Mesenchymal stem cell (in vitro differentiated cells and primary cell): ENCODE results near the gene CCDC27.

Experiments used
- DNase-seq: peaks from one replicate; pipeline ENCODE4 v3.0.0-alpha.2; 2013
- H2AFZ ChIP-seq: one replicate; pipeline ENCODE4 v1.6.1; 2013; ENCODE audit warnings: low read depth, mild to moderate bottlenecking, control low read depth, inconsistent platforms, low read length, moderate library complexity
- H2AK5ac ChIP-seq: 2 replicates; pipeline ENCODE4 v1.6.1; 2013; ENCODE audit warnings: low read length, moderate library complexity, mild to moderate bottlenecking, inconsistent platforms; ENCODE audit not compliant: severe bottlenecking
- H2BK120ac ChIP-seq: one replicate; pipeline ENCODE4 v1.6.1; 2013; ENCODE audit warnings: low read depth, mild to moderate bottlenecking, inconsistent platforms, low read length, moderate library complexity
- H2BK12ac ChIP-seq, 2 experiments: one replicate each; pipeline ENCODE4 v1.6.1; 2013; ENCODE audit warnings: inconsistent platforms in 2 of 2, low read length in 2 of 2, mild to moderate bottlenecking in 2 of 2, moderate library complexity in 2 of 2, control low read depth in 1 of 2
- H2BK15ac ChIP-seq: one replicate; pipeline ENCODE4 v1.6.1; 2013; ENCODE audit warnings: mild to moderate bottlenecking, low read depth, inconsistent platforms; ENCODE audit not compliant: poor library complexity, severe bottlenecking
- H2BK5ac ChIP-seq: 2 replicates; pipeline ENCODE4 v1.6.1; 2013; ENCODE audit warnings: low read depth, mild to moderate bottlenecking, low read length, control low read depth, inconsistent platforms; ENCODE audit not compliant: poor library complexity, severe bottlenecking
- H3K14ac ChIP-seq, 2 experiments: one replicate each; pipeline ENCODE4 v1.6.1; 2013; ENCODE audit warnings: inconsistent platforms in 2 of 2, low read length in 2 of 2, control low read depth in 1 of 2, mild to moderate bottlenecking in 1 of 2, moderate library complexity in 1 of 2
- H3K18ac ChIP-seq, 2 experiments: one replicate each; pipeline ENCODE4 v1.6.1; 2013; ENCODE audit warnings: inconsistent platforms in 2 of 2, low read length in 2 of 2, control low read depth in 1 of 2, low read depth in 1 of 2, mild to moderate bottlenecking in 1 of 2
- H3K23ac ChIP-seq, 2 experiments: one replicate each; pipeline ENCODE4 v1.6.1; 2013; ENCODE audit warnings: inconsistent platforms in 2 of 2, low read length in 2 of 2, mild to moderate bottlenecking in 2 of 2, moderate library complexity in 2 of 2, control low read depth in 1 of 2
- H3K27ac ChIP-seq: 2 replicates; pipeline ENCODE4 v1.5.1; 2013; ENCODE audit warnings: mild to moderate bottlenecking, moderate library complexity, low read length, control low read depth, inconsistent platforms; ENCODE audit not compliant: poor library complexity, severe bottlenecking
- H3K27me3 ChIP-seq, 2 experiments: 2 replicates each; pipeline versions ENCODE4 v1.6.1 to v1.7.0; 2013; ENCODE audit warnings: low read length in 2 of 2, mild to moderate bottlenecking in 2 of 2, moderate library complexity in 2 of 2, control low read depth in 1 of 2, inconsistent platforms in 1 of 2; ENCODE audit not compliant: control insufficient read depth in 1 of 2, insufficient read depth in 1 of 2
- H3K36me3 ChIP-seq, 2 experiments: 2 replicates each; pipeline versions ENCODE4 v1.6.1 to v1.7.0; 2013; ENCODE audit warnings: low read length in 2 of 2, control low read depth in 1 of 2, inconsistent platforms in 1 of 2, low read depth in 1 of 2, mild to moderate bottlenecking in 1 of 2; ENCODE audit not compliant: insufficient read depth in 2 of 2, control insufficient read depth in 1 of 2
- H3K4ac ChIP-seq, 2 experiments: one replicate each; pipeline ENCODE4 v1.6.1; 2013; ENCODE audit warnings: inconsistent platforms in 2 of 2, low read length in 2 of 2, mild to moderate bottlenecking in 2 of 2, moderate library complexity in 2 of 2, control low read depth in 1 of 2, low read depth in 1 of 2
- H3K4me1 ChIP-seq: 2 replicates; pipeline ENCODE4 v1.6.1; 2013; ENCODE audit warnings: low read depth, low read length, control low read depth; ENCODE audit not compliant: control insufficient read depth, insufficient read depth
- H3K4me2 ChIP-seq: 2 replicates; pipeline ENCODE4 v1.6.1; 2013; ENCODE audit warnings: low read length, mild to moderate bottlenecking, inconsistent platforms; ENCODE audit not compliant: poor library complexity, severe bottlenecking
- H3K4me3 ChIP-seq, 2 experiments: 2 replicates each; pipeline versions ENCODE4 v1.5.1 to v1.7.0; 2013; ENCODE audit warnings: low read length in 2 of 2, mild to moderate bottlenecking in 2 of 2, control low read depth in 1 of 2, low read depth in 1 of 2; ENCODE audit not compliant: insufficient read depth in 1 of 2
- H3K79me1 ChIP-seq: replicated peaks from 2 replicates; pipeline ENCODE4 v1.6.1; 2013; ENCODE audit warnings: mild to moderate bottlenecking, control low read depth, low read length, inconsistent platforms; ENCODE audit not compliant: poor library complexity, severe bottlenecking
- H3K9ac ChIP-seq: 2 replicates; pipeline ENCODE4 v1.7.0; 2013; ENCODE audit warnings: mild to moderate bottlenecking, low read length, moderate library complexity
- H3K9me3 ChIP-seq: 2 replicates; pipeline ENCODE4 v1.7.0; 2013; ENCODE audit warnings: mild to moderate bottlenecking, low read length; ENCODE audit not compliant: control insufficient read depth
- H4K8ac ChIP-seq: one replicate; pipeline ENCODE4 v1.6.1; 2013; ENCODE audit warnings: inconsistent platforms, mild to moderate bottlenecking, low read length, moderate library complexity
- H4K91ac ChIP-seq: one replicate; pipeline ENCODE4 v1.6.1; 2013; ENCODE audit warnings: mild to moderate bottlenecking, low read length, inconsistent platforms
- WGBS: methylation state at CpG from one replicate; pipeline ENCODE4 v1.1.7; 2013; ENCODE audit warnings: mixed read lengths; 5-methylcytosine and 5-hydroxymethylcytosine counted together

Gene CCDC27

DNA sequence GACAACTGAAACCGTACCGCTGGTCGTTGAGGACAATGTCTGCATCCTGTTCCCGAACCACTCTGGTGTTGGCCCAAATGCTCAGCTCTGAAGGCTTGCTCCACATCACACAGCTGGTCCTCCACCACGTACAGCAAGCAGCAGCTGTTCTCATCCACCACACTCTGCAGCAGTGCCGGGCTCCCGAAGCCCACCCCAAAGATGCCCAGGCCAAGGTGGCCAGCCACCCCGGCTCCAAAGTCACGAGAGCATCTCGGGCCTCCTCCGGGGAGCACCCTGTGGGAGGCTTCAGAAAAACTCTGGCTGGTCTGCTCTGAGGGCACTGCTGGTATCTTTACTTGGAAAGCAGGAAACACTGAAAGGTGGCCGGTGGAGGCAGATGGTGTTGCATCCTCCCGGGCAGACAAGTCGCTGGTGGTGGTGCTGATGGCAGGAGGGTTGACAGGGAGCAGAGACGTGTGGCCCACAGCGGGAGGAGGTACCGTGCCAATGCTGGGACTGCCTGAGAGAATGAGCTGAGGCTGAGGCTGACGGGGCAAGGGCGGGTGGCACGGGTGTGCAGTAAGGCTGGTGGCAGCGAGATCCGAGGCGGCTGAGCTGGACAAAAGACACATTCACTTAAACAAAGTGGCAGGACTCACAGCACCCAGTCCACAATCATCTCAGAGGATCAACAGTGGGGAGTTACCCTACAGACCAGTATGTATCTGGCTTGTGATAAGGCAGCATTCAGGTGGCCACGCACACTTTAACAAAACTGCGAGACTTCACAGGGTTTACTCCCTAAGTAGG lies 6.5 kb upstream of the CCDC27 start:
- Histone ChIP-seq H4K8ac (no peak overlapping the region), H3K9ac (no peak overlapping the region), H3K79me1 (peaks cover 10% of the 10 kb centered on the region), H3K14ac (no peak overlapping the region), H3K36me3 (peaks cover 12 to 26% of the 10 kb centered on the region in 2 experiments), H4K91ac (no peak overlapping the region), H2AK5ac (no peak overlapping the region), H3K18ac (no peak overlapping the region), H3K23ac (peak overlapping the region in 1 of 2 experiments; percentile 62), H2BK5ac (no peak overlapping the region), H3K4me3 (peak overlapping the region in 1 of 2 experiments; percentile 85), H3K4ac (no peak overlapping the region), H3K4me1 (peaks cover 29% of the 10 kb centered on the region), H3K9me3 (no peaks in the 10 kb centered on the region), H2AFZ (no peak overlapping the region), H3K27ac (no peak overlapping the region), H2BK15ac (no peak overlapping the region), H3K4me2 (peak overlapping the region; percentile 97), H2BK12ac (no peak overlapping the region), H3K27me3 (peaks cover 8 to 9% of the 10 kb centered on the region in 2 experiments), H2BK120ac (no peak overlapping the region)
- DNase-seq = peak; percentile 29
- WGBS = 91% methylated on average over 25 of the region's 25 CpGs

DNA sequence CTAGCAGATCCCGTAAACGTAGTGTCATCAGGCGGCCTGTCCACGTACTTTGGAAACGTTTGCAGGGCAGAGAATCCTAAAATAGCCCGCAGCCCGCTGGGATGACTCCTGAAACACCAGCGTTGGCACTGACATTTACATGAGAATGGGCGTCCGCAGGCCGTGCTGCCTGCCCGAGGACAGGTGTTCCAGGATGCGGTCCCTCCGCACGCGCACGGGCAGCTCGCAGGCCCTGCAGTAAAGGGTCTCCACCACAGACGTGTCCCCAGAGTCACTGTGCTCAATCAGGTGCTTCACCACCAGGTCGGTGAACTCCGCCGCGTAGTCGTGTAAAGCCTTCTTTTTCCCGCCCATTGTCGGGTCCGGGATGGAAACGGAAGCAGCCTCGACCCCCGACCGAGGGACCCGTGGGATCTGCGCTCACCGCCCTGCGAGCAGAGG lies 5.8 kb upstream of the CCDC27 start:
- Histone ChIP-seq H2BK15ac (no peak overlapping the region), H2BK12ac (no peak overlapping the region), H3K4me2 (peak overlapping the region; percentile 97), H3K23ac (peak overlapping the region in 1 of 2 experiments; percentile 72), H2BK120ac (no peak overlapping the region), H3K4me1 (peaks cover 29% of the 10 kb centered on the region), H3K9ac (peak overlapping the region; percentile 81), H3K14ac (peak overlapping the region in 1 of 2 experiments; percentile 70), H2BK5ac (no peak overlapping the region), H3K27ac (no peak overlapping the region), H3K9me3 (no peaks in the 10 kb centered on the region), H3K4me3 (peak overlapping the region; percentile 79 to 85), H3K79me1 (peaks cover 10% of the 10 kb centered on the region), H3K36me3 (peaks cover 12 to 21% of the 10 kb centered on the region in 2 experiments), H3K27me3 (peaks cover 14 to 16% of the 10 kb centered on the region in 2 experiments), H4K91ac (peak overlapping the region; percentile 9), H2AK5ac (no peak overlapping the region), H4K8ac (peak overlapping the region; percentile 78), H3K18ac (peak overlapping the region in 1 of 2 experiments; percentile 66), H3K4ac (peak overlapping the region in 1 of 2 experiments; percentile 81), H2AFZ (peak overlapping the region; percentile 36)
- WGBS = 11% methylated on average over 35 of the region's 35 CpGs
- no peak for DNase-seq

DNA sequence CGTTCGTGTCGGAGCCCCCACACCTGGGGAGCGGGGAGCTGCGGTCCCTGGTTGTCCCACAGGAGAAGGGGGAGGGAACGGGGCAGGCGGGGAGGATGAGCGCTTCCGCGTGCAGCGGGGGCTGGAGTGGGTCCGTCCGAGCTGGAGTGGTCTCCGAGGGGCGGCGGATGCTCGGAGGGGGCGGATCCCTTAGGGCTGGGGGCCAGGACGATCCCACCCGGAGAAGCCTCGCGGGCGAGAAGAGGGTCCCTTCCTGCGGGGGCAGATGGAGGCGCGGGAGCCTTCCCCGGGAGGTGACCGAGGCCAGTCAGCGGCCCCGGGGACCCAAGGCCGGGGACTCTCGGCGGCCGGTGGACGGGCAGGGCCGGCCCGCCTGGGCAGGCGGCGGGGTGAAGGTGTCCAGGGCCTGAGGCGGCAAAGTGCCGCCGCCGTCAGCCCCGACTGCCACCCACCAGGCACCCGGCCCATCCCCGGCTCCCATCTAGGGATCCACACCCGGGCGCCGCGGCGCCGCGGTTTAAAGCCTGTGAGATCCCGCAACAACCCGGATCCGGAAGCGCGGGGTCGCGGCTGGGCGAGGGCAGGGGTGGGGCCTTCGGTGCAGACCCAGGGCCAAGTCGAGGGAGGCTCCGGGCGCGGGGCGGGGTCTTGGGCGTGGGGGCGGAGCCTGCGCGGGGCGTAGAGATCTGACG lies 5.3 kb upstream of the CCDC27 start:
- Histone ChIP-seq H3K9ac (peak overlapping the region; percentile 81), H3K18ac (peak overlapping the region in 1 of 2 experiments; percentile 66), H2BK15ac (no peak overlapping the region), H3K4me3 (peak overlapping the region; percentile 79 to 85), H2BK120ac (no peak overlapping the region), H3K14ac (peak overlapping the region in 1 of 2 experiments; percentile 70), H3K79me1 (peaks cover 10% of the 10 kb centered on the region), H2AK5ac (no peak overlapping the region), H3K27me3 (peaks cover 16 to 18% of the 10 kb centered on the region in 2 experiments), H3K36me3 (peaks cover 11 to 15% of the 10 kb centered on the region in 2 experiments), H3K4ac (peak overlapping the region in 1 of 2 experiments; percentile 81), H3K4me1 (peaks cover 29% of the 10 kb centered on the region), H4K91ac (no peak overlapping the region), H3K27ac (no peak overlapping the region), H3K9me3 (no peaks in the 10 kb centered on the region), H2AFZ (peak overlapping the region; percentile 36), H3K23ac (peak overlapping the region in 1 of 2 experiments; percentile 77), H3K4me2 (peak overlapping the region; percentile 97), H2BK5ac (no peak overlapping the region), H2BK12ac (no peak overlapping the region), H4K8ac (peak overlapping the region; percentile 78)
- under 1% methylated on average over 49 of the region's 73 CpGs for WGBS
- DNase-seq = peak; percentile 73

DNA sequence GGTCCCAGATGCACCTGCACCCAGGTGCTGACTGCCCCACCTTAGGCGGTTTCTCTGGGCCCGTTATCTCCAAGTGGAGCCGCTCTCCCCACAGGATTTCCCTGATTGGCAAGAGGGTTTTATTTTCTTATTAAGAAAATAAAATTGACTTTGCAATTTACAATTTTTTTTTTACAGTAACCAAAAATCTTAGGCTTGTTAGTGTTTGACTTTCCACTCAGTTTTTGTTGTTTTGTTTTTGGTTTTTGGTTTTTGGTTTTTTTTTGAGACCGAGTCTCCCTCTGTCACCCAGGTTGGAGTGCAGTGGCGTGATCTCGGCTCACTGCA lies 4.8 kb upstream of the CCDC27 start:
- Histone ChIP-seq H4K8ac (peak overlapping the region; percentile 45), H2BK5ac (no peak overlapping the region), H3K27ac (no peak overlapping the region), H3K4me3 (peak overlapping the region; percentile 79 to 85), H3K4me1 (peaks cover 29% of the 10 kb centered on the region), H2BK120ac (no peak overlapping the region), H2AFZ (no peak overlapping the region), H3K79me1 (peaks cover 10% of the 10 kb centered on the region), H2AK5ac (no peak overlapping the region), H2BK15ac (no peak overlapping the region), H3K23ac (no peak overlapping the region), H3K14ac (no peak overlapping the region), H3K4me2 (peak overlapping the region; percentile 97), H3K9ac (peak overlapping the region; percentile 81), H3K4ac (peak overlapping the region in 1 of 2 experiments; percentile 20), H2BK12ac (no peak overlapping the region), H4K91ac (no peak overlapping the region), H3K9me3 (no peaks in the 10 kb centered on the region), H3K27me3 (peaks cover 16 to 23% of the 10 kb centered on the region in 2 experiments), H3K18ac (no peak overlapping the region), H3K36me3 (peaks cover 6 to 10% of the 10 kb centered on the region in 2 experiments)
- 90% methylated on average over 3 of the region's 6 CpGs for WGBS
- DNase-seq = no peak
